Skeletal muscle satellite cell (primary cell): Measurements from ENCODE around the gene GAP43.

Source experiments
- H3K27me3 ChIP-seq: 2 replicates; pipeline ENCODE4 v1.7.0; 2013; ENCODE audit warnings: low read length; ENCODE audit not compliant: control insufficient read depth, insufficient read depth
- H3K36me3 ChIP-seq: 2 replicates; pipeline ENCODE4 v1.7.0; 2013; ENCODE audit warnings: mild to moderate bottlenecking, control low read depth, low read length; ENCODE audit not compliant: insufficient read depth
- H3K4me1 ChIP-seq: 2 replicates; pipeline ENCODE4 v1.7.0; 2013; ENCODE audit warnings: low read length; ENCODE audit not compliant: control insufficient read depth, insufficient read depth
- H3K4me2 ChIP-seq: 2 replicates; pipeline ENCODE4 v1.7.0; 2013; ENCODE audit warnings: mild to moderate bottlenecking, low read length
- H3K4me3 ChIP-seq: 2 replicates; pipeline ENCODE4 v1.7.0; 2013; ENCODE audit warnings: low read length
- H3K9ac ChIP-seq: 2 replicates; pipeline ENCODE4 v1.7.0; 2013; ENCODE audit warnings: mild to moderate bottlenecking, low read depth, low read length, moderate library complexity
- H3K9me3 ChIP-seq: replicated peaks from 2 replicates; pipeline ENCODE4 v1.7.0; 2013; ENCODE audit warnings: mild to moderate bottlenecking, control low read depth, low read length

Gene GAP43

DNA sequence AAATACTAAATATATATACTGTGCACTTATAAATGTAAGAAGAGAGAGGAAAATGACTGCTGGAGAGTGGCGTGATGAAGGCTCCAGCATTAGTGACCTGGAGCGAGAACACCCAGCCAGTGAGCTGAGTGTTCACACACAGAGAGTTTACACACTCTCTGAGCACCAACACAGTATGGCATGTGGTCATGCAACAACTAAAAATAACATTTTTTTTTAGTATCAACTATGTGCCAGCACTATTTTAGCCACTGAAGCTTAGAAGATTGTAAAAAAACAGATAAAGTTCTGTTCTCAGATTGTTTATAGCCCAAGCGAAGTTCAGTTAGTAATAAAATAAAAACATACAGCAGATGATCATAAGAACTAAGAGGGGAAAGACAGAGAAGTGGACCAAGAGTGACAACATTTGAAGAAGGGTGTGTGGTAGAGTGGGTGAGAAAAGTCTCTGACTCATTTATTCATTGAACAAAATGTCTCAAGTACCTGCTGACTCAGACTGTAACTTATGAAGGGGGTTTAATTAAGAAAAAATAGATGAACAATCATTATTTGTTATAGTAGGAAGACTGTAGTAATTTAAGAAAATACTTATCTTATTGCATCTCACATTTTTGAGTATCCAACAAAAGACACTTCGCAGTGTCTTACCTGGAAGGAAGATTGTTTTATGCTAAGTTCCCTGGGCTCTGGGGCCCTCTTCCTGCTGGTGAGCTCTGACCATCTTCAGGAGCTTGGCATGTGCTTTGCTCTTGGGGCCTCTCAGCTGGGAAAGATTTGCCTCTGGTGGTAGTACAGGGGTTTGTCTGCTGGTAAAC is 43.8 kb downstream of the GAP43 start:
- H3K36me3 ChIP-seq: no peaks in the 10 kb centered on the region
- H3K4me3 ChIP-seq: no peak overlapping the region
- no peaks in the 10 kb centered on the region for H3K9me3 ChIP-seq
- no peak overlapping the region for H3K4me2 ChIP-seq
- H3K27me3 ChIP-seq: no peaks in the 10 kb centered on the region
- H3K9ac ChIP-seq: no peak overlapping the region
- peaks cover 23% of the 10 kb centered on the region for H3K4me1 ChIP-seq

- H3K27me3 ChIP-seq: no peaks in the 10 kb centered on the region
- no peak overlapping the region for H3K4me3 ChIP-seq
- H3K9me3 ChIP-seq: no peaks in the 10 kb centered on the region
- H3K9ac ChIP-seq: no peak overlapping the region
- H3K4me1 ChIP-seq: peaks cover 23% of the 10 kb centered on the region
- no peak overlapping the region for H3K4me2 ChIP-seq
- no peaks in the 10 kb centered on the region for H3K36me3 ChIP-seq
These were observed 44.4 kb downstream of the GAP43 start for GRCh38 chr3:115667738-115668065.

GRCh38 chr3:115670911-115671310 is 47.6 kb downstream of the GAP43 start:
- no peak overlapping the region for H3K4me2 ChIP-seq
- H3K4me1 ChIP-seq: peaks cover 20% of the 10 kb centered on the region
- no peak overlapping the region for H3K9ac ChIP-seq
- H3K4me3 ChIP-seq: no peak overlapping the region
- H3K36me3 ChIP-seq: no peaks in the 10 kb centered on the region
- H3K27me3 ChIP-seq: no peaks in the 10 kb centered on the region
- H3K9me3 ChIP-seq: no peaks in the 10 kb centered on the region

DNA sequence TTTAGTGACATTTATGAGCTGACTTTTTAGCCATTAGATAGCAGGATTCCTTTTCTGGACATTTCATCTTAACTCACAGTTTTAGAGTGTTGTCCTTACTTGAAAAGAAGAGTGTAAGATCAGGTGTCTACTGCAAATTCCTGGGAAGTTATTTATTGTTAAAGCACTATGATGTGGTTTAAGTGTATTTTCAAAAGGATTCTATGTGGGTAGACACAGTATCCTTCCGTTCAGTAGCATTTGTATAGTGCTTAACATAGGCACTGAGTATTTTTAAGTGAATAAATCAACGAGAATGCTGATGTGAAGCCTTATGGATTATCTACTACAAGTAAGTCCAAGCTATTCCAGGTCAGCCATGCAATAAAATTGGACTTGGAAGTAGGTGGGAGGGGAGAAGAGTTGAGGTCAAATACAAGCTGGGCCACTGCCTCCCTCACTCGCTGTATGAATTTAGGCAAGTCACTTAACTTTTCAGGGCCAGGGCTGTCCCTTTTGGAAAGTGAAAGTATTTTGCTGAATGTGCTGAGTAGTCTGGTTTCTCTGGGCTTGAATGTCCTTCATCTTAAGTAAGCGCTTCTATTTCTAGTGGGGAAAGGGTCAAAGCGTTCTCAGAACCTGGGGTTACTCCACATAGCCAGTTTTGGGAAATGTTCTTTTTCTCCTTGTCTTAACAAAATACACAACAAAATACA is 48.6 kb downstream of the GAP43 start:
- Histone ChIP-seq H3K4me3 (no peak overlapping the region), H3K9me3 (no peaks in the 10 kb centered on the region), H3K9ac (no peak overlapping the region), H3K4me2 (no peak overlapping the region), H3K4me1 (peaks cover 10% of the 10 kb centered on the region), H3K27me3 (no peaks in the 10 kb centered on the region), H3K36me3 (no peaks in the 10 kb centered on the region)

GRCh38 chr3:115673881-115674280 is 50.6 kb downstream of the GAP43 start:
- no peak overlapping the region for H3K9ac ChIP-seq
- H3K4me1 ChIP-seq: no peaks in the 10 kb centered on the region
- H3K4me3 ChIP-seq: no peak overlapping the region
- no peaks in the 10 kb centered on the region for H3K27me3 ChIP-seq
- no peaks in the 10 kb centered on the region for H3K36me3 ChIP-seq
- H3K4me2 ChIP-seq: no peak overlapping the region
- H3K9me3 ChIP-seq: no peaks in the 10 kb centered on the region

DNA sequence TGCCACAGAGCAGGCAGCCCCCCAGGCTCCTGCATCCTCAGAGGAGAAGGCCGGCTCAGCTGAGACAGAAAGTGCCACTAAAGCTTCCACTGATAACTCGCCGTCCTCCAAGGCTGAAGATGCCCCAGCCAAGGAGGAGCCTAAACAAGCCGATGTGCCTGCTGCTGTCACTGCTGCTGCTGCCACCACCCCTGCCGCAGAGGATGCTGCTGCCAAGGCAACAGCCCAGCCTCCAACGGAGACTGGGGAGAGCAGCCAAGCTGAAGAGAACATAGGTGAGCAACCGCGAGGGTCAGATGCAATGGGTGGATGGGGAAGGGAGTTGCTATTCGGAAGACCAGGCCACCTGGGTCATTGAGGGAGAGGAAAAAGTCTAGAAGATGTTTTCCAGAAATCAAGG is 53.0 kb downstream of the GAP43 start:
- H3K36me3 ChIP-seq: no peaks in the 10 kb centered on the region
- H3K4me1 ChIP-seq: no peaks in the 10 kb centered on the region
- H3K9ac ChIP-seq: no peak overlapping the region
- H3K9me3 ChIP-seq: no peaks in the 10 kb centered on the region
- H3K4me3 ChIP-seq: no peak overlapping the region
- H3K4me2 ChIP-seq: no peak overlapping the region
- no peaks in the 10 kb centered on the region for H3K27me3 ChIP-seq

- Histone ChIP-seq H3K9ac (no peak overlapping the region), H3K27me3 (no peaks in the 10 kb centered on the region), H3K4me1 (no peaks in the 10 kb centered on the region), H3K9me3 (no peaks in the 10 kb centered on the region), H3K4me2 (no peak overlapping the region), H3K4me3 (no peak overlapping the region), H3K36me3 (no peaks in the 10 kb centered on the region)
These were observed 57.6 kb downstream of the GAP43 start for GRCh38 chr3:115680803-115681345.

DNA sequence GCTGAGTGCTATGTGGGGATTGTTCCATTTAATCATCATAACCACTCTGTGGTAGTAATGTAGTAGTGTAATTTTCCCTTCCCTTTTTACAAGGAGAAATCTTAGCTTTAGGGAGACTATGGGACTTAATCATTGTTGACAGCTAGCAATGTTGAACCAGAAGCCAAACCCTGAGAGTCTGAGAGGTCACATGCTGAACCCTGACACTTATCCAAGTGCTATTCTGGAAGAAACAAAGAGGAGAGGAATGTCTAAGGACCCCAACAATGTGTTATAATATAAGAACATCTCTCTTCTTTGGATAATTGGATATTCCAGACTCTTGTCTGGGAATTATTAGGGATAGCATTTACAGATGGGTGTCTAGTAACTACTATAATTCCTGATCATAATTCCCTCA is 58.4 kb downstream of the GAP43 start:
- Histone ChIP-seq H3K4me1 (no peaks in the 10 kb centered on the region), H3K4me2 (no peak overlapping the region), H3K9ac (no peak overlapping the region), H3K27me3 (no peaks in the 10 kb centered on the region), H3K4me3 (no peak overlapping the region), H3K9me3 (no peaks in the 10 kb centered on the region), H3K36me3 (no peaks in the 10 kb centered on the region)

DNA sequence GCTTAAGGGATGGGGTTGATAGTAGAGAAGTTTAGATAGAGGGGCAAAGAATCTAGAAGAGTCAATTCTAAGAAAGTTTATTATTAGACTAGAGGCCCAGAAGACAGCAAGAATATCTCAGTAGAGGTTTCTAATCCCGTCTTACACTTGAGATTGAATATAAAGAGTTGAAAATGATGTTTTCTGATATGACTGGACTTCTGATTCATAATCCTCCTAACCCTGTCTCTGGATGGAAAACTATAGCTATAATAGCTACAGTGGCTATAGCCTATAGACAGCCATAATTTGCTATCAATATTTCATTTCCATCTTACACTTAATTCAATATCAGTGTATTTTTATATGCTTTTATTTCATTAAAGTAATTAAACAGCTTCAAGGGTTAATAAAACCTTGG is 60.0 kb downstream of the GAP43 start:
- Histone ChIP-seq H3K27me3 (no peaks in the 10 kb centered on the region), H3K9ac (no peak overlapping the region), H3K4me2 (no peak overlapping the region), H3K4me3 (no peak overlapping the region), H3K9me3 (no peaks in the 10 kb centered on the region), H3K4me1 (no peaks in the 10 kb centered on the region), H3K36me3 (no peaks in the 10 kb centered on the region)

- Histone ChIP-seq H3K4me3 (no peak overlapping the region), H3K4me2 (no peak overlapping the region), H3K4me1 (no peaks in the 10 kb centered on the region), H3K9ac (no peak overlapping the region), H3K27me3 (no peaks in the 10 kb centered on the region), H3K36me3 (no peaks in the 10 kb centered on the region), H3K9me3 (no peaks in the 10 kb centered on the region)
These were observed 60.5 kb downstream of the GAP43 start for GRCh38 chr3:115683773-115684172.

- Histone ChIP-seq H3K4me1 (no peaks in the 10 kb centered on the region), H3K4me2 (no peak overlapping the region), H3K27me3 (no peaks in the 10 kb centered on the region), H3K9me3 (no peaks in the 10 kb centered on the region), H3K9ac (no peak overlapping the region), H3K4me3 (no peak overlapping the region), H3K36me3 (no peaks in the 10 kb centered on the region)
These were observed 61.8 kb downstream of the GAP43 start for GRCh38 chr3:115685097-115685496.

- H3K27me3 ChIP-seq: no peaks in the 10 kb centered on the region
- no peak overlapping the region for H3K4me3 ChIP-seq
- no peak overlapping the region for H3K4me2 ChIP-seq
- no peaks in the 10 kb centered on the region for H3K4me1 ChIP-seq
- no peaks in the 10 kb centered on the region for H3K9me3 ChIP-seq
- H3K36me3 ChIP-seq: no peaks in the 10 kb centered on the region
- no peak overlapping the region for H3K9ac ChIP-seq
These were observed 64.4 kb downstream of the GAP43 start for GRCh38 chr3:115687721-115688120.
